Ascending aorta (tissue), 2 donors: ENCODE results near the gene NTM. TPM values are rescaled to one million over a fixed set of nuclear protein-coding genes. Genes with fewer than 3 reads are reported as not detected.

Source experiments
- DNase-seq, 2 donors: peaks; one replicate each; pipeline ENCODE4 v3.0.0-alpha.2; 2019; ENCODE audit warnings: low spot score in 2 of 2
- H3K27ac ChIP-seq, 2 donors: fragments of 200-600 bp; sonication (generic); one replicate each; pipeline ENCODE4 v1.5.1; 2016 to 2017; ENCODE audit warnings: mild to moderate bottlenecking in 1 of 2
- H3K27me3 ChIP-seq: fragments of 200-600 bp; sonication (generic); one replicate; pipeline ENCODE4 v1.5.1; 2017
- H3K36me3 ChIP-seq, 2 donors: fragments of 200-600 bp; sonication (generic); one replicate each; pipeline ENCODE4 v1.5.1; 2016
- H3K4me1 ChIP-seq, 2 donors: fragments of 200-600 bp; sonication (generic); one replicate each; pipeline ENCODE4 v1.5.1; 2016 to 2017; ENCODE audit warnings: mild to moderate bottlenecking in 1 of 2
- H3K4me3 ChIP-seq, 2 donors: fragments of 200-600 bp; sonication (generic); one replicate each; pipeline ENCODE4 v1.5.1; 2016 to 2017; ENCODE audit warnings: mild to moderate bottlenecking in 1 of 2
- H3K9me3 ChIP-seq, 2 donors: fragments of 200-600 bp; sonication (generic); one replicate each; pipeline ENCODE4 v1.5.1; 2016
- CTCF ChIP-seq, 3 experiments: fragments of 200-600 bp in 2 of 3; fragments of 450-650 bp in 1 of 3; sonication (generic) in 2 of 3; IDR thresholded peaks; one replicate each; pipeline ENCODE4 v1.5.1; 2016 to 2019; ENCODE audit warnings: antibody characterized with exemption in 3 of 3, mild to moderate bottlenecking in 1 of 3, moderate library complexity in 1 of 3
- intact Hi-C: fragments of 100-400 bp; cut with DNase I; formaldehyde crosslinking; loops from one replicate; pipeline ENCODE4 v1.15.1; 2023
- total RNA-seq: library from RNA; depleted of rRNA; stranded (reverse); fragments of >200 nt; gene quantifications from one replicate; pipeline ENCODE4 v1.1.0, GENCODE V29; 2016

The NTM gene
- total RNA-seq, 1 donor from 2014 or later, result not detected

GRCh38 chr11:132184079-132184478 lies 813.7 kb downstream of the NTM start:
- Histone ChIP-seq H3K27ac (no peak overlapping the region), H3K4me1 (no peaks in the 10 kb centered on the region), H3K4me3 (no peak overlapping the region), H3K36me3 (no peaks in the 10 kb centered on the region), H3K27me3 (no peaks in the 10 kb centered on the region), H3K9me3 (no peaks in the 10 kb centered on the region)
- intact Hi-C loops, result no loop called here
- DNase-seq, result no peak
- TF ChIP-seq CTCF (IDR thresholded peaks at IDR 0.05), result no peak

DNA sequence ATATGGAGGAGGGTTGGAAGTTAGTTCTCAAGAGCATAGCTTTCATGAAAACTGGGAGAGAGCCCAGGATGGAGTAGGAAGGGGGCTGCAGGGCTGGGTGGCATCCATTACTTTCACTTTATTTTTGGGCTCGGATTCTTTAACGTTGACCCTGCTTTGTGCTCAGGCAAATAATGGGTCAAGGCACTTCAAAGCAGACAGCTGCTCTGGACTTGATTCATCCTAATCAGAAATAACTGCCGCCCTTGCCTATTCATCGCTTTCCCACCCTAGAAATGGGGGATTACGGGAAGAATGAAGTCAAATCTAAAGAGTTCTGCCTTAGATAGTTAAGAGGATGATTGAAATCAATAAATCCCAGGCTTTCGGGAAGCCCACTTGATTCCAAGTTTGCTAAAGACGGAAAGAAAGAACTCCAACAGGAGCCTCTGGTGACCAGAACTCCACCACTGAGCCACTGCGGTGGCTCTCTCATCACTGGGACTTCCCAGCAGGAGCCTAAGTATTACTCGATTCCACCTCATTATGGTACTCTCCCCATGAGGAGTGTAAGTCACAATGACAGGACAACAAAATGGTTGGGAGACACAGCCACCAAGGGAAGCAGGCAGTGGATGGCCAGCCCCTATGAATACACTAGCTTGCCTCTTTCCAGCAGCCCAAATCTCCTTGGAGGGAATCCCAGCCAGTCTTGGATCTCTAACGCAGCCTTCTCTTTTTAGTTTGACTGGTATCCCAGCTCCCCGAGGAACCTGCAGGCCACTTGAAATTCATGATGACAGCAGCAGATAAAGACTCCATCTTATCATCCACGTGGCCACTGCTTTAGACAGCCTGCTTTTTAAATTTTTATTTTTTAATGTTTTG lies 815.5 kb downstream of the NTM start:
- TF ChIP-seq CTCF (IDR thresholded peaks at IDR 0.05), result no peak
- intact Hi-C loops, result no loop called here
- Histone ChIP-seq H3K4me3 (no peak overlapping the region), H3K36me3 (no peaks in the 10 kb centered on the region), H3K9me3 (no peaks in the 10 kb centered on the region), H3K27me3 (no peaks in the 10 kb centered on the region), H3K4me1 (no peaks in the 10 kb centered on the region), H3K27ac (no peak overlapping the region)
- no peak for DNase-seq

- Histone ChIP-seq H3K4me3 (no peak overlapping the region), H3K4me1 (no peaks in the 10 kb centered on the region), H3K27ac (no peak overlapping the region), H3K36me3 (no peaks in the 10 kb centered on the region), H3K27me3 (no peaks in the 10 kb centered on the region), H3K9me3 (no peaks in the 10 kb centered on the region)
- TF ChIP-seq CTCF (IDR thresholded peaks at IDR 0.05), result no peak
- intact Hi-C loops, result no loop called here
- DNase-seq, result no peak
Measured at GRCh38 chr11:132186699-132187098, 816.3 kb downstream of the NTM start.

- H3K27ac ChIP-seq, result no peak overlapping the region
- DNase-seq, result no peak
- H3K36me3 ChIP-seq, result no peaks in the 10 kb centered on the region
- H3K4me3 ChIP-seq, result no peak overlapping the region
- intact Hi-C loops, result no loop called here
- H3K4me1 ChIP-seq, result no peaks in the 10 kb centered on the region
- no peaks in the 10 kb centered on the region for H3K9me3 ChIP-seq
- no peak for TF ChIP-seq CTCF (IDR thresholded peaks at IDR 0.05)
- no peaks in the 10 kb centered on the region for H3K27me3 ChIP-seq
Measured at GRCh38 chr11:132187386-132187785, 817.0 kb downstream of the NTM start.

GRCh38 chr11:132187814-132188213 lies 817.4 kb downstream of the NTM start:
- no peaks in the 10 kb centered on the region for H3K9me3 ChIP-seq
- no peaks in the 10 kb centered on the region for H3K4me1 ChIP-seq
- H3K36me3 ChIP-seq, result no peaks in the 10 kb centered on the region
- intact Hi-C loops, result no loop called here
- no peak for DNase-seq
- no peaks in the 10 kb centered on the region for H3K27me3 ChIP-seq
- no peak for TF ChIP-seq CTCF (IDR thresholded peaks at IDR 0.05)
- no peak overlapping the region for H3K27ac ChIP-seq
- H3K4me3 ChIP-seq, result no peak overlapping the region
